Activated CD4-positive, alpha-beta T cell treated with anti-CD3 and anti-CD28 coated beads, Interleukin-10, Interleukin-2, amounts not matched to agents 100 ng/mL and 50 ng/mL, durations not matched to agents 16 hours and 8 hours (primary cell): ENCODE measurements around the gene HLA-F.

Experiments
- DNase-seq: peaks from one replicate; pipeline ENCODE4 v3.0.0-alpha.2; 2020

HLA-F gene

DNA sequence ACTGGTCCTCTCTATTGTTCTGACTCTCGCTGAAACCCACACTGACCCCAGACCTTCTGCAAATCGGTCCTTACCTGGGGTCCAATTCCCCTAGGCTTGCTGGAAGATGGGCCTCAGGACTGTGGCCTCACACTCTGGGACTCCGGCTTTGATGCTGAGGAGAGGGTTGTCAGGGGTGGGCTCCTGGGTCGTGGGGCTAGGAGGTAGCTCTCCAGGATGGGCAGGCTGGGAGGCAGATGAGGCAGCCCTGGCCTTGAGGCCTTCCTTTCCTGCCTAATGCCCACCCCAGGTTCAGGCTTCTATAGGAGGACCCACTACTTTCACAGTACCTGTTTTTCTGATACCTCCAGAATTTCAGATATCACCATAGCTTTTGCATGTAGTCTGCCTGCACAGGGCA is 21.4 kb downstream of the HLA-F start:
- DNase-seq = no peak

DNA sequence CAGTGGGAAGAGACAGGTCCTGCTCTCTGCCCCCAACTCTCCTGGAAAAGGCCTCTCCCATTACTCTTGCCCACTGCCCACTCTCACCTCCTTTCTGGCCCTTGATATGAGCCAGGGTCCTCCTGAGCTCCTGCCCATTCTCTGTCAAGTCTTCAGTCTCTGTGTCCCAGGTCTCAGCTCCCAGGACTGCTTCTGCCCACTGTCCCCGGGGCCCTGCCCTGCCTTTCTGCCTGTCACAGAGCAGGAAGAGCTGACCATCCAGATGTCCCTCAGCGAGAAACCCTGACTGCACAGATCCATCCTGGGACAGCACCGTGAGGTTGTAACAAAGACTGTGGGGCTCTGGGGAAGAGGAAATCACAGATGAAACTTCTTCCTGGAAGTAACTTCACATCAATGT is 22.2 kb downstream of the HLA-F start:
- no peak for DNase-seq

DNA sequence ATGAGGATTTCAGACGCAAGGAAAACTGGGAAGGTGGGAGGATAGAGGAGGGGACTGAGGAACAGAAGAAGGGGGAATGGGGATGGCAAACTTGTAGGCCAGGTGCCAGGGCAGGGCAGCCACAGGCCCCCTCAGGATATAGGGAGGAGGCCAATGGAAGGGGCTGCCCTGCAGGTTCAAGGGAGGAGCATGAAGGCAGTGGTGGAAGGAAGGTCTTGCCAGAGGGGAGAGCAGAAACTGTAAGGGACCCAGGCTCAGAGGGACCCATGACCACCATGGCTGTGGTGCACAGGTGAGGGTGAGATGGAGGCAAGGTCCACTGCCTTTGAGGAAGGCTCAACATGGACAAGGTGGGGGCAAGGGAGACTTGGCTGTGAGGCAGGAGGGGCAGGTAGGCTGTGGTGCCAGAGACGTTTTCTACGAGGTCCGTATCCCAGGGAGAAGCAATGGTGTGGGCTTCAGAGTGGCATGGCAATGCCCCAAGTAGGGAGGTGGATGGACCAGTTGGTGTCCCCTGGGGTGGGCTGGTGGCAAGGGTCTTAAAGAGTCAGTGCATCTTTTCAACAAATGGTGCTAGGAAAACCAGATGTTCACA is 22.7 kb downstream of the HLA-F start:
- no peak for DNase-seq

DNA sequence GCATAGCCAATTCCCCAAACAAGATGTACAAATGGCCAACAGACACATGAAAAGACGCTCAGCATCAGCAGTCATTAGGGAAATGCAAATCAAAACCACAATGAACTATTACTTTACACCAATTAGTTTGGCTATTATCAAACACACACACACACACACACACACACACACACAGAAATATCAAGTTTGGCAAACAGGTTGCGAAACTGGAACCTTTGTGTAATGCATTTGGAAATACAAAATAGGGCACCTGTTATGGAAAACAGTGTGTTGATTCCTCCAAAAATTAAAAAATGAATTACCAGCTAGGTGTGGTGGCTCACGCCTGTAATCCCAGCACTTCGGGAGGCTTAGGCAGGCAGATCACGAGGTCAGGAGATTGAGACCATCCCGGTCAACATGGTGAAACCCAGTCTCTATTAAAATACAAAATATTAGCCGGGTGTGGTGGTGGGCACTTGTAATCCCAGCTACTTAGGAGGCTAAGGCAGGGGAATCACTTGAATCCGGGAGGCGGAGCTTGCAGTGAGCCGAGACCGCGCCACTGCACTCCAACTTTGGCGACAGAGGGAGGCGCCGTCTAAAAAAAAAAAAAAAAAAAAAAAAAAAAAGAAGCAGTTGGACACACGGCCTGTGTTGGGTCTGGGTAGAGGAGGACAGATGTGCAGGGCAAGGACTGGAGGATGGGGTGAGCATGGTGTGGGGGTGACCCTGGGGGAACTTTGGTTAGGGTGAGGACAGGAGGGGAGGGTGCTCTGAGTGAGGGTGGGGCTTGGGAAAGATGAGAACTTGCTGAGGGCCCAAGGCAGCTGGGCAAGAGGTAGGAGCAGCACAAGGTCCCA is 23.8 kb downstream of the HLA-F start:
- no peak for DNase-seq

DNA sequence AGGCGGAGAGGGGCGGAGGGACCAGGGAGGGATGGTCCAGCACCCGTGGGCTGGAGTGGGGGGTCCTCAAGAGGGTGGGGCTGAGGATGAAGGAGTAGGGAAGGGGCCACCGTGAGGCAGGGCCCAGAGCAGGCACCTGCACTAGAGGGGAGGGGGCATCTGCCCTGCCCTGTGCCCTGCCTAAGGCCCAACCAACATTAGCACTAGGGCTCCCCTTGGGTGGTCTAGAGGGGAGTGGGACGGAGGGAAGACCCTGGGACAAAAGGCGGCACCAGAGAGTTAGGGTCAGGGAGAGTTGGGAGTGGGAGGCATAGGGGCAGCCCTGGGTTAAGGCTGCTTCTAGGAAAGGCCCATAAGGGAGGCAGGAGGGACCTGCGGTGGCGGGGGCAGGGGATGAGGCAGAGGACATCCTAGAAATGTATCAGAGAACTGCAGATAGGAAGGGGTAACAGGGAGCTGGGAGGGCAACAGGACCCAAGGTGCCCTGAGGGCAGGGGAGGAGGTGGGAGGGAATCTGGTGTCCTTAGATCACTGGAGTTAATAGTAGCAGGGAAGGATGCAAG is 24.5 kb downstream of the HLA-F start:
- DNase-seq = no peak

DNA sequence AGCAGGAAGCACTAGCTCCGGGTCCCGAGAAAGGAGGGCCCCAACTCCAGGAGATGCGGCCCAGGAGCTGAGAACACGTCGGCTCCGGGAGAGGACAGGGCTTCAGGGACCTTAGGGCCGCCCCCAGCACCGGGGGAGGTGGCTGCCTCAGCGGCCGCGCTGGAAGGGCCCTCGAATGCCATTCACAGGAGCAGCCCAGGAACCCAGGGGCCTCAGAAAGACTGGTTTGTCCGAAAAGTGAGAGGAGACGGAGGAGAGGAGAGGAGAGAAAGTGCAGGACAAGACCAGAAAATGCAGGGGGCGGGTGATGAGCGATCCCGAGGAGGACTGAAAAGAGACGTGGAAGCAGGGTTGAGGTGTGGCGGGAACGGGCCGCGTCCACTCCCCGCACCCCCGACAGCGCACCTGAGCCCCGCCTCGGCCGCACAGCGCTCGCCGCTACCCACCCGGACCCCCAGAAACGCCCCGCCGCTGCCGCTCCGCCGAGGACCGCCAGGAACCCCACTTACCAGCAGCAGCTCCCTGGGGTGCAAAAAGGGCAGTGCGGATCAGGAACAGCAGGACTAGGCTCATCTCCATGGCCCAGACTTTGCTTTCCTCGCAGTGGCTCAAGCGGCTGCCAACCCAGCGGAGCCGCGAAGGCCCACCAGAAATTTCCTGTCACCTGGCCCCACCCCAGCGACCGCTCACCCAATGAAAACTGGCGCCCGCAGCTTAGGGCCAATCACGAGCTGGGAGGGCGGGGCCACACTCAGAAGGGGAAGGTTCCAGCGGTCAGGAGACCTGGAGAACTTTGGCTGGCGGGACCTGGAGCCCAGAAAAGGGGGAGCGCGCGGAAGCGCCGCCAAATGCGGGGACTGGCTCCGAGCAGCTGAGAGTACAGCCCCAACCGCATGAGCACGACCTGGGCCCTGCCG is 25.4 kb downstream of the HLA-F start:
- peak; percentile 85 for DNase-seq

DNA sequence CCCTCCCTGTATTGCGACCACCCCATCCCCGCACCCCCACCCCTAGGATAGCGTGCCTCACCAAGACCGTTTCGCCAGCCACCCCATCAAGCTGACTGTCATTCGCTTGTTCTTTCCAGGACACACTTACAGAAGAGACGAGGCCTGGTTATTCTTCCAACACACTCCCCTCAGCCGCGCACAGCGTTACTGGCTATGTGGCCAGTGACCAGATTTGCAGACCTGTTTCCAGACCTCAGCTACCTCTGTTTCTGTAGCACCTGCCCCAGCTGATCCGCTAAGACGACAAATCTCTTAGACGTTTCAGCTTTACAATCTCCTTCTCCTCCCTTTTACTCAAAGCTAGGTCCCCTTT is 26.1 kb downstream of the HLA-F start:
- no peak for DNase-seq

DNA sequence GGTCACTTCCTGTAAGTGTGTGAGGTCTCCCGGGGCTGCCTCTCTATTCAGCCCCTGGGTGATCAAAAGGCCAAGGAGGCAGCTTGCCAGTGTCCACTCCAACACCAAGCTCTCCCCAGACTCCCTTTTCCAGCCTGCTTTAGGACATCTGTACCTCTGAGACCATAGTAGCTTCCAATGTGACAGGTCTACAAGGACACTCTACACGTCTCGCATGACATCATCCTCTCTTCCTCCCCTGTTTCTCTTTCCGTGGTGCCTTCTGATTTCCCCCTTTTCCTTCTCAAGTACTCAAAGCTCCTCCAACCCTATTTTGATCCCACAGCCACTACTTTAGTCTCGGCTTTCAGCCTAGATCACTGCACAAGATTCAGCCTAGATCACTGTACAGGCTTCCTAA is 26.4 kb downstream of the HLA-F start:
- DNase-seq = no peak

DNA sequence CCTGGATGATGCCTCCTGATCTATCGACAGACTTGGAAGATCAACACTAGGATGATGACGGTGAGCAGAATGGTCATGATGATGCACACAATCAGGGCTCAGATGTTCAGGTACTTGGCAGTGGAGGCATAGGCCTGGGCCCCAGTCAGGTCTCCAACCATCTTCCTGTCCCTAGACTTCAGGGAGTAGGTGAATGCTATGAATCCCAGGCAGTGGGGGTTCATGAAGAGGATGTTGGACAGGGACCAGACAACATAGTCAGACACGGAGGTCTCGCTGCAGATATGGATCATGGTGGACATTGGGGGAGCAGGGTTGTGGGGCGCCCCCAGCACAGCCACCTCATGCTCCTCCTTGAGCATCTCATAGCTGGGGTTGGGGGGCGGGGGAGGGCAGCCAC is 27.5 kb downstream of the HLA-F start:
- DNase-seq = no peak

DNA sequence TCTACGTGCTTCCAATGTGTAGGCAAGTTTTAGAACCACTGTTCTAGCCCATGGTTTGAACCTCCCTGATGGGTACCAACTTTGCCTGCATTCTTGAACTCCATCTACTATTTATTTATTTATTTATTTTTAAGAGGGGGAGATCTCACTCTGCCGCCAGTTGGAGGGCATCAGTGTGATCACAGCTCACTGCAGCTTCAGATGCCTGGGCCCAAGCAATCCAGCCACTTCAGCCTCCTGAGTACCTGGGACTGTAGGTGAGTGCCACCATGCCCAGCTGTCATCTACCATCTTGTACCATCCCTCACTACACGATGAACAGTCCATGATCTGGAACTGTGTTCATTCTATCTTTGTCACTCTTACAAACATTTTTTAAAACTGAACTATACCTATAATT is 28.2 kb downstream of the HLA-F start:
- DNase-seq = no peak

DNA sequence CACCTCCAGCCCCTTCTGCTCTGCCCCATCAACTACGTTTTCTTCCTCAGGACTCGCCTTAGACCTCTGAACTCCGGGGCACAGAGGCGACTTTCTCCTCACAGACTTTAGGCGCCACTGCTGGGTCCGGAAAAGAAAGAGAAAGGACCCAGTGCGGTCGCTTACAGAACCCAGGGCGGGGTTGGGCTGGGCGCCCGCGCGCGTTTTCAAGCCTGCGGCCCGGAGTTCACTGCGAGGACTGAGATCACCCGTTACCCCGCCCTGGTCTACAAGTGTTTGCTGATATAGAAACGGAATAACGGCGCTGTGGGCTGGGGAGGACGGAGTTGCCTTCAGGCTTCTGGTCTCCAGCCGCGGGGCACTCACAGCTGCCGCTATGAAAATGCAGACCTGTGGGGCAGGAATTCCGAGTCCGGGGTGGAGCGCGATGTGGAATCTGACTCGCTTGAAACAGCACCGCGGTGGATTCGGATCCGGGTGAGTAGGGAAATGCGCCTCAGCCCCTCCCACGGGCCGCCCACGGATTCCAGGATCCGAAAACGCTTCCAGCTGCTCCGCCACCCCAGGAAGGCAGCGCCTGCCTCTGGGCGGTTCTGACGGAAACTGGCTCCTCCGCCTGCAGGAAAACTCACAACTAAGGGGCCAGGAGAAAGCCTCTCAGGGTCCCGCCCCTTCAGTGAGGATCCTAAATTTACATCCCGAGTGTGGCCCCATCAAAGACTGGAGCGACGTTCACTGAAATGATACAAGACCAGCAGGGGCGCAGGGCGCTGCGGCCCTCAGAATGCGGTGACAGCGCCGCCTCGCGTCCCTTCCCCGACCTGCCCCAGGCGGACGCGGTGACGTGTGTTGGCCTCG is 29.4 kb downstream of the HLA-F start:
- peak; percentile 88 for DNase-seq

DNA sequence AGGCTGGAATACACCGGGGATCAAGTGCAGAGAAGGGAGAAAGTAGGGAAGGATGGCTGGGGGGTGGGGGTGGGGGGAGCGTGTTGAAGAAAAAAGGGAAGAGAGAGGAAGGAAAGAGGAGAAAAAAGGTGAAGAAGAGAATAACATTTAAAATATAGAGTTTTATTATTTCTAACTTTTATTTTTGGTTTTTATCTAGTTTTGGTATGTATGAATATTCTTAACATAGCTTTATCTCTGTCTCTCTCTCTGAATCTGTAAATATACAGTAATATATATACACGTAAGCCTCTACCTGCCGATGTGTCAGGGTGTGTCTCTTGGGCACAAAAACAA is 30.0 kb downstream of the HLA-F start:
- no peak for DNase-seq

DNA sequence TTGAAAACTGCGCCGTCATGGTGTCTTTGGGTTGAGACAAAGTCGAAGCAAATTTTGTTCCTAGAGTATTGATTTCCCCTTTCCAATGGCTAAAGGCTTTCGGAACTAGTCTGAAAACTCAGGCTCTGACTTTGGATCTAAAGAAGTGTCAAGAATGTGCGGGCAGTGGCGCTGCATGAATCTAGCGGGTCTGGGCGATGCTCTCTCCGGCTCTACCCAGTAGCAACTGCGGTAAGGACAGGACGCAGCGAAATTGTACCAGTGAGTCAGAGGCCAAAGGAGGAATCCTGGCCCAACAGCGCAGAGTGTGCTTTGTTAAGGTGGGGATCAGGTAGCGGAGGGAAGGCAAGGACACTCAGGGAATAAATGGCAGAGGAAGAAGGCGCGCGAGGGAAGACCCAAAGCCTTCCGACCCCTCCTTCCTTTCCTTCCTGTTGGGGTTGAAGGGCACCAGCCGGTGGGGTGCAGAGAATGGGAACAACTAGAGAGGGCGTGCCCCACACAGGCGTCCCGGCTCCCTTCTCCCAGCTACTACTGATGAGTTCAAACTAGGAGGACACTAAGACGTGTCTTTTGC is 32.1 kb downstream of the HLA-F start:
- DNase-seq = no peak

DNA sequence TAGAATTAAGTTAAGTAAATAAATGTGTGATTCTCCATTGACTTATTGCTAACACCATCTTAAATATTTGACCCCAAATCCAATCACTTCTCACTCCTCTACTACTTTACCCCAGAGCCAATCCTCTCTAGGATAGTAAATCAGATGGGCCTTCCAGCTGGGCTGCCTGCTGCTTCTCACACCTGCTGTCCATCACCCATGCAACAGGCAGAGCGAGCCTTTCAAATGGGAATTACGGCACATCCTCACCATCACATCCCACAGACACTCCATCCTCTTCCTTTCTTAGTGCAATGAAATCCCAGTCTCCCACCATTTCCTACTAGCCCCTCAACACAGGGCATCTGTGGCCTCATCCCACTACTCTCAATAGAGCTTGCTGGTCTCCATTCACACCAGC is 34.0 kb downstream of the HLA-F start:
- DNase-seq = no peak

DNA sequence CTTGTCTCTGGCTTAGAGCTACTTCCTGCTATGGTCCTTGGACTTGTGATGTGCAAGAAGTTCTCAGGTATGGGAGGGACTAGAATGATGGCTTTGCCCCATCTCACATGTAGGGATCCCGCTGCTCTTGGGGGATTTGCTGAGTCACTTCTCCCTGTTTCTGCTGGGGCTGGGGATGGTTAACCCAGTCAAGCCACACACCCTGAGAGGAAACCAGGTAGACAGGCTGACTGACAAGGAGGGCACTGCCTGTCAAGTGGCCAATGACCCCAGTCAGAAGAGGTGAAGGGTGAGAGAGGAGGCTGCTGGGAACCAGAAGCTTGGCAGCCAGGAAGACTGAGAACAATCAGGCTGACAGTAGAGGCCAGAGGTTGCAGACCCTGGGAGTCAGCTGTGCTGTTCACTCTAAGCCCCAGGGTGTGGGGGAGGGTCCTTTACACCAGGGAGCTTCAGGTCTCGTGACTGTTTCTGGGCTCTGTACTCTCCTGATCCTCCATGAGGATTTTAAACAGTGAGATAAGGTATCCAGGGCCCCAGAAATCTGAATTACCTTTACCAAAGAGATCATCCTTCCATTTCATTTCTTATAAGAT is 34.6 kb downstream of the HLA-F start:
- DNase-seq = no peak

DNA sequence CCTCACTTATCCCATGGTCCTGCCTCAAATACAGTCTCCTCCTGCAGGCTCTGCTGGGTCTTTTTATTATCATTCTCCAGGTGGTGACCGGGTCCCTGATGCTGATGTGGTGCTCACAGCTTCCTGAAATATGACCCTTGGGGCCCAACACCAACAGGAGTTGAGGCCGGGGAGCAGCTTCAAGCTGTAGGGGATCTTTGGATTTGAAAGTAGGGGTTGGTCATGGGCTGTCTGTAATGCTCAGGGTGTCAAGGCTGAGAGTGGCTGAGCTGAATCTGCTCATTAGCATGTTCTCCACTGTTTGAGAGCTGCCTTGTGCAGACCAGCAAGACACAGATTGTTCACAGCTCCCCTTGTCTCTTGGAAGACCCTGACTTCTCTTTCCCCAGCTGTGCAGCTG is 35.5 kb downstream of the HLA-F start:
- DNase-seq = no peak

DNA sequence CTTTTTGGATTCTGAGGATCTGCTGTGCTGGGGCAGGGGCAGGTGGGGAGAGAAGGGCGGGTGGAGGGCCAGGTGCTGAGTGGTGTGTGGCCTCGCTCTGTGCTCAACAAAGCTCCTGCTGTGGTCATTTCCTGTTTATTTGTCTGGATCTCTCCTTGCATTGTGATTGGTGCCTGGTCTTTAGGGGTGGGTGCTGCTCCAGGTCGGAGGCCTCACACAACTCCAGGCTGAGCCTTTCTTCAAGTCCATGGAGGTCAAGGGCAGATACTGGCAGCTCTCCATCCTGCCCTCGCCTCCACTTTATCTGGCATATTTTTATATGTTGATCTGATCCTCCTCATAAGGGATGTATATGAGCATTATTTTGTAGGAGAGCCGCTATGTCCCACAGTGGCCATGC is 36.2 kb downstream of the HLA-F start:
- DNase-seq = no peak

DNA sequence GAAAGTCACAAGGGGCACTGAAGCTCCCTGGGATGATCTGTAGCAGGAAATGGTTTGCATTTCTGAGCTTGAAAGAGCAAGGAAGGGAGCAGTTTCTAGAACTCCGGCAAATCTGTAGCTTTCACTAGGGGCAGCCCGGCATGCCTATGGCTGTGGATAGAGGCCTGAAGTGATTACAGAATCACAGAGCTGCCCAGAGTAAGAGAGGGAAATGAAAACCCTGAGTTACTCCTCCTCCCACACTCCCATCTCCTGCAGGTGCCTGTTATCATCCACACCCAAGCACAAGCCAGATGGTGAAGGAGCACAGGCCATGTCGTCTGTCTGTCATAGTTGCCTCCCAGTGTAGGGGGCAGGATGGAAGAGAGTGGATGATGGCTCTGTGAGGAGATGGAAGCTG is 37.1 kb downstream of the HLA-F start:
- DNase-seq = no peak

DNA sequence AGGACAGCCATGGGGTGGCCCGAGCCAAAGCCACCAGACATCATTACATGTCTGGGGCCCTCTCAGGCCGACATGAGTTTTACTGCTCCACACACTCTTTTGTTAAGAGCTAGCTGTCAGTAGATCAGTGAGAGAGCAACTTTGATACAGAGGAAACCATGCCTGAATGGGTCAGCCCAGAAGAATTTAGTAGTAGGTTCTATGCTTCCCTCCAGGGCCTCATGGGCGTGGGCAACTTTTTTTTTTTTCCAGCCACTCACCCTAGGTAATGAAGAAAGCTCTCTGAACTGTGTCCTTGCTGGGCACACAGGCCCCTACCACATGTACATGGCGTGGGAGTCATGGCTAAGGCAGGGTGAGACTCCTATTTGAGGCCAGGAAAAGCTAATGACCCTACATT is 38.8 kb downstream of the HLA-F start:
- no peak for DNase-seq

DNA sequence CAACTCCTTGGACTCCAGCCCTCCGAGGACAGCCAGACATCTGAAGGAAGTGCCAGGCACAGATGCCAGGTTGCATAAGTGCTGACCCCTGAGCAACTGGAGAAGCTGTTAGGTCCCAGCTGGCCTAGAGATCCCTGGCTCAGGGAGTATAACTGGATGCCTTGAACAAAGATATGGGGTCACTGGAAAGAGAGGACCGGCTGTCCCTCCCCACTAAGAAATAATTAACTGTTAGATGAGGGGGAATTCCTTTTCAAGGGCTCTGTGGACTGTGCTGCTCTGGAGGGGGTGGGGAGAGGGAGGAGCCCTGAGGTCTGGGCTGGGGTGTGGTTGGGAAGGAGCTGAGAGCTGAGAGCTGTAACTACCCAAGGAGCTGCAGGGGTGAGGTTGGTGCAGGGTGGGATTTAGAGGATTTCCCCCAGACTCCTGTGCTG is 39.6 kb downstream of the HLA-F start:
- no peak for DNase-seq

DNA sequence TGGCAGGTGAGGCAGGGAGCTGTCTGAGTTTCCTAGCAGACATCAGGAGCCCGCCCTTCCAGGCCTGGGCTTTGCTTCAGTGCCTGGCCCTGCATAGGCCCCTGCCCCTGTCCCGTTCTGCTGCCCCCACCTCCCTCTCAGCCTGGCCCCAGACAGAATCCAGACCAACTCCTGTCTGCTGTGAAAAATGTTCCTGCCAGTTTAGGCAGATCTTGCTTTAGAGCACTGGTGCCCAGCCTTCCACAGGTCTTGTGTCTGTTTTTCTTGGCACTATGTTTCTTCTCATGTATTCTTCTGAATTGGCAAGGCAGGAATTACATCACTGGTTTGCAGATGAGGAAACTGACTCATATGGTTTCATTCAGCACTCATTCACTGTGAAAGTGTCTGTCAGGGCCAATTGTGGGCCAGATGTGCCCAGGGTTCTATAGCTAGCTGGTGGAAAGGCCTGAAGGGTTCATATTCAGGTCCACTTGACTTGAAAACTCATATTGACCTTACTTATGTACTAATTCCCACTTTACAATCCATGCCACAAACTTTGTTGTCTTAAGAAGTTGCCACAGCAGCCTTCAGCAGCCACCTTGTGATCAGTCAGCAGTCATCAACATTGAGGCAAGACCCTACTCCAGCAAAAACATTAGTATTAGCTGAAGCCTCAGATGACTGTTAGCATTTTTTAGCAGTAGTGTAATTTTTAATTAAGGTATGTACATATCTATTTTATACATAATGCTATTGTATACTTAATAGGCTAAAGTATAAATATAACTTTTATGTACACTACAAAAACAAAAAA is 40.5 kb downstream of the HLA-F start:
- DNase-seq = peak; percentile 80
